ENCODE data around the gene CALN1. TPM values are rescaled to one million over a fixed set of nuclear protein-coding genes. Genes with fewer than 3 reads are reported as not detected.
"Not testable (repeated sequence)": the region's sequence is repeated elsewhere in the genome, so short reads cannot be mapped to it uniquely, and the experiment has no call there.

CALN1 gene
- total RNA-seq, 1 donor from 2014 or later, result not detected

DNA sequence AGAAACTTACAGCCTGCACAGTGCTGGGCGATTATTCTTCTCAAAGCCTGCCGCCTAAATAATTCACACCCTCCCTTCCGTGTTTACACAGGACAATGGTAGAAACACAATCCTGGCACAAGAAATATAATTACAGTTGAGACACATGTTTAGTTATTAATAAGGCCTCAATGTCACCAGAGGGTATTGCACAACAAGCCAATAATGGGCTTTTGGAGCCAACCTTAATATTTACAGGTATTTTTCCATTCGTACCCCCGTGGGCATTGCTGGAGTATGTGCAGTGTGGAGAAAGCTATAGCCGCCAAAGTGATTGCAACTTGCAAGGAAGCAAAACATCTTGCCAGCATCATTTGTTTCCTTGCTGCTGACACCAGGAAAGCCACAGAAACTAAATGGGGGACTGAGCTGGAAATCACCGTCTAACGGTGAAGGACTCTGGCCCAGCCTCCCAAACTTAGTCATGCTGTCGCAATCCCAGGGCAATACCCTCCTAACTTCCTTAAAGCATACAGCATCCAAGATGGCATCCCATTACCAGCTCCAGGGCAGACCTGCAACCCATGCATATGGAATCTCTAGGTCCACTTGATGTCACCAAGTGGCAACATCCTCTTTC, 8.6 kb downstream of the CALN1 start:
- TF ChIP-seq, protein P1, sequence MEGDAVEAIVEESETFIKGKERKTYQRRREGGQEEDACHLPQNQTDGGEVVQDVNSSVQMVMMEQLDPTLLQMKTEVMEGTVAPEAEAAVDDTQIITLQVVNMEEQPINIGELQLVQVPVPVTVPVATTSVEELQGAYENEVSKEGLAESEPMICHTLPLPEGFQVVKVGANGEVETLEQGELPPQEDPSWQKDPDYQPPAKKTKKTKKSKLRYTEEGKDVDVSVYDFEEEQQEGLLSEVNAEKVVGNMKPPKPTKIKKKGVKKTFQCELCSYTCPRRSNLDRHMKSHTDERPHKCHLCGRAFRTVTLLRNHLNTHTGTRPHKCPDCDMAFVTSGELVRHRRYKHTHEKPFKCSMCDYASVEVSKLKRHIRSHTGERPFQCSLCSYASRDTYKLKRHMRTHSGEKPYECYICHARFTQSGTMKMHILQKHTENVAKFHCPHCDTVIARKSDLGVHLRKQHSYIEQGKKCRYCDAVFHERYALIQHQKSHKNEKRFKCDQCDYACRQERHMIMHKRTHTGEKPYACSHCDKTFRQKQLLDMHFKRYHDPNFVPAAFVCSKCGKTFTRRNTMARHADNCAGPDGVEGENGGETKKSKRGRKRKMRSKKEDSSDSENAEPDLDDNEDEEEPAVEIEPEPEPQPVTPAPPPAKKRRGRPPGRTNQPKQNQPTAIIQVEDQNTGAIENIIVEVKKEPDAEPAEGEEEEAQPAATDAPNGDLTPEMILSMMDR (conservative IDR thresholded peaks at IDR 0.05; ENCODE audit: low read depth, low read length), result no peak
- H3K4me3 ChIP-seq (ENCODE audit: low read depth, low read length), result no peak overlapping the region
- DNase-seq (ENCODE audit: low read depth), result no peak

DNA sequence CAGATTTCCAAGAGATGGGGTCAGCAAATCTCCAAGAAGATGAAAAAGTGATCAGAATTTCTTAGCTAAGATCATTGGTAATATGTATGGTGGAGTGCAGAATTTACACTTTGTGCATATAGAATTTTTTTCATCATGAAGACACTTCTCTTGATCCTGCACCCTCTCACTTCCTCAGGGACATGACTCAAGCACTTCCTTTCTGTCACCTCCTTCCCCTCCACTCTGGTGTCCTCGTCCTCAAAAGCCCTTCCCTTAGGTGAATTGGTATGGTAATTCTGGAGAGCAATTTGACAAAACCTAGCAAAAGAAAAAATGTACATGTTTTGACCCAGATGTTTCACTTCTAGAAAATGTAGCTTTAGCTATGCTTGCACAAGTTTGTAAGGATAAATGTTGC, 18.1 kb downstream of the CALN1 start:
- no peak for DNase-seq (ENCODE audit: low read depth)
- no peak overlapping the region for H3K4me3 ChIP-seq (ENCODE audit: low read depth, low read length)
- TF ChIP-seq, protein P1 (conservative IDR thresholded peaks at IDR 0.05; ENCODE audit: low read depth, low read length), result no peak

DNA sequence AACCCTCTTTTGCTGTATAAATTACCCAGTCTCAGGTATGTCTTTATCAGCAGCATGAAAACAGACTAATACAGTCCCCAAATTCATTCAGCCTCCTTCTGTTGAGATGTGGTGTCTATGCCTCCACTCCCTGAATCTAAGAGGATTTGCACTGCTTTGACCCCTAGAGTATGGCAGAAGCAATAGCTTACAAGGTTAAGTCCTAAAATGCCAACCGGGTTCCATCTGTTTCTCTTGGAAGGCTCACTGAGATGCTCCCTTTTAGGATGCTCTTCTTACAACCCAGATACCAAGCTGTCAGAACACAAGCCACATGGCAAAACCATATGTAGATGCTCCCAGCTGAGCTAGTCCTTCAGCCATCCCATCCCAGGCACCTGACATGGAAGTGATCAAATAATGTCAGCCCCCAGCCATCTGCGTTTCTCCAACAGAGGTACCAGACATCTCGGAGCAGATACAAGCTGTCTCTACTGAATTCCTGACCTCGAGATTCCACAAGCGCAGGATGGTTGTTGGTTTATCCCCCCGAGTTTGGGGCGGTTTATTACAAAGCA, 20.2 kb downstream of the CALN1 start:
- TF ChIP-seq, protein P1 (conservative IDR thresholded peaks at IDR 0.05; ENCODE audit: low read depth, low read length), result no peak
- no peak overlapping the region for H3K4me3 ChIP-seq (ENCODE audit: low read depth, low read length)
- no peak for DNase-seq (ENCODE audit: low read depth)

DNA sequence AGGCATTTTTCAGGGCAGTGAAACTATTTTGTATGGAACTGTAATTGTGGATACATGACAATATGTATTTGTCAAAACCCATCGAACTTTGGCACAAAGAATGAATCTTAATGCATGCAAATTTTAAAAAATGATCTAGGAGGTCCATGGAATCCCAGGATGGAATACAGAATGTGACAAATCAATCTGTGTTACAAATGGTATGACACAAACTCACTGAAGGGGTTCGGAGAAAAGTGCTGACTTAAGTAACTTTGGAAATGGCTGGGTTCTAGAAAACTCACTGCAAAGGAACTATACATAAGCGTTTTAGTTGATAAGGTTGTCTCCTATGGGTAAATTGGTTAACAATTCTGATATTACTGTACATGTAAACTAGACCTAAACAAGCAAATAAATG, 26.0 kb downstream of the CALN1 start:
- DNase-seq (ENCODE audit: low read depth), result no peak
- TF ChIP-seq, protein P1 (conservative IDR thresholded peaks at IDR 0.05; ENCODE audit: low read depth, low read length), result no peak
- H3K4me3 ChIP-seq (ENCODE audit: low read depth, low read length), result no peak overlapping the region

DNA sequence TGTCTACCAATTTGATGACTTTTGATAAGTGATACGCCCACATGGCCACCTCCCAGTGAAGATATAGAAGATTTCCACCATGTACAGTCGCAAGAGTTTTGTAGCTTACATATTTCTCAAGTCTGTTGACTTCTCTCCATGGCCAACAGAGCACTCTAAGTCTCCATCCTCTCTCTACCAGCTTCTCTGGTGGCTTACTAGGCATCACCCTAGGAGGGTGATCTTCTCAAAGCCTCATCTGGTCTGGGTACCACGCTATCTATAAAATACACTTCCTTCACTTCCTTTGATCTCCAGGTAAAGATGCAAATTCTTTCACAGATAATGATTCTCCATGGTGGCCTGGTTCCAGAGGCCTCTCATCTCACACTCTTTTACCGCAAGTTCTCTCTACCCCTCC, 49.9 kb downstream of the CALN1 start:
- DNase-seq (ENCODE audit: low read depth), result no peak
- TF ChIP-seq, protein P1 (conservative IDR thresholded peaks at IDR 0.05; ENCODE audit: low read depth, low read length), result no peak
- H3K4me3 ChIP-seq (ENCODE audit: low read depth, low read length), result no peak overlapping the region

DNA sequence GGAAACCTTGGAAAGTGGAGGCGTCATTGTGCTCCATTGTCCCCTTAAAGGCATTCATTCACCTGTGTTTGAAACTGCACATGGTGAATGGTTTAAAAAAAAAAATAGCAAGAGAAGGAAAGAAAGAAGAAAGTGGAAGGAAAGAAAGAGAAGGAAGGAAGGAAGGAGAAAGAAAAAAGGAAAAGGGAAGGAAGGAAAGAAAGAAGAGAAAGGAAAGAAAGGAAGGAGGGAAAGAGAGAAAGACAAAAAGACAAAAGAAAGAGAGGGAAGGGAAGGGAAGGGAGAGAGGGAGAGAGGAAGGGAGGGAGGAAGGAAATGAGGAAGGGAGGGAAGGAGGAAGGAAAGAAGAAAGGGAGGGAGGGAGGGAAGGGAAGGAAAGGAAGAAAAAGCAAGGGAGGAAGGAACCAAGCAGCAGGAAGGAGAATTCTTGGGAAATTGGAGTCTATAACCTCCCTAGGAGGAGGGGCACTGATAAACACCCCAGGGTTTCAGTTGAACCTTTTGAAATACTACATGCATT, 66.9 kb downstream of the CALN1 start:
- DNase-seq (ENCODE audit: low read depth), result no peak
- TF ChIP-seq, protein P1 (conservative IDR thresholded peaks at IDR 0.05; ENCODE audit: low read depth, low read length), result no peak
- H3K4me3 ChIP-seq (ENCODE audit: low read depth, low read length), result no peak overlapping the region

DNA sequence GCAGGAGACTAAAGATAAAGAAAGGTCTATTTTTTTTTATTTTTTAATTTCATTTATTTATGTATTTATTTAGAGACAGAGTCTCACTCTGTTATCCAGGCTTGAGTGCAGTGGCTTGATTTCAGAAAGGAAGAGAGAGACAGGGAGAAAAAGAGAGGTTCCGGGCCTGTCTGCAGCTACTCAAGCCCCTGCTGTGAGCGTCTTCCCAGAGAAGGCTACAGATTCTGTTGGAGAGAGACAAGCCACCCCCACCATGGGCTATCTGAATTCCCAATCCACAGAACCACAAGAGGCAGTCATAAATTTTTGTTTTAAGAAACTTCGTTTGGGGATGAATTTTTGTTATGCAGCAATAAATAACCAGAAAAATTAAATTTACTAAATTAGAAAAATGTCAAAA, 68.1 kb downstream of the CALN1 start:
- TF ChIP-seq, protein P1 (conservative IDR thresholded peaks at IDR 0.05; ENCODE audit: low read depth, low read length), result no peak
- DNase-seq (ENCODE audit: low read depth), result no peak
- H3K4me3 ChIP-seq (ENCODE audit: low read depth, low read length), result no peak overlapping the region

DNA sequence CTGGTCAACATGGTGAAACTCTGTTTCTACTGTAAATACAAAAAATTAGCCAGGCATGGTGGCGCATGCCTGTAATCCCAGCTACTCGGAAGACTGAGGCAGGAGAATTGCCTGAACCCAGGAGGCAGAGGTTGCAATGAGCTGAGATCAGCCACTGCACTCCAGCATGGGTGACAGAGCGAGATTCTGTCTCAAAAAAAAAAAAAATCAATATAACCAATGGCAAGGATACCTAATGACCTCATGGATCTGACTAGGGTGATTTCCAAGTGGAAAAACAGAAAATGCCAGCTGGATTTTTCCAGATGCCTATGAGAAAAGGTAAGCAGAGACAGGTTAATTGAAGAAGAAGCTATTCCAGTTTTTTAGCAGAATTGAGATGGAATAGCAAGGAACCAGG, 68.8 kb downstream of the CALN1 start:
- not testable (repeated sequence) for DNase-seq (ENCODE audit: low read depth); H3K4me3 ChIP-seq (ENCODE audit: low read depth, low read length)

All from epithelial cell of proximal tubule (primary cell).